ENCODE measurements around the gene TMEM101. TPM values are rescaled to one million over a fixed set of nuclear protein-coding genes. Genes with fewer than 3 reads are reported as not detected.

TMEM101 gene
- total RNA-seq, 1 experiment from 2014 or later: 32.1 TPM

DNA sequence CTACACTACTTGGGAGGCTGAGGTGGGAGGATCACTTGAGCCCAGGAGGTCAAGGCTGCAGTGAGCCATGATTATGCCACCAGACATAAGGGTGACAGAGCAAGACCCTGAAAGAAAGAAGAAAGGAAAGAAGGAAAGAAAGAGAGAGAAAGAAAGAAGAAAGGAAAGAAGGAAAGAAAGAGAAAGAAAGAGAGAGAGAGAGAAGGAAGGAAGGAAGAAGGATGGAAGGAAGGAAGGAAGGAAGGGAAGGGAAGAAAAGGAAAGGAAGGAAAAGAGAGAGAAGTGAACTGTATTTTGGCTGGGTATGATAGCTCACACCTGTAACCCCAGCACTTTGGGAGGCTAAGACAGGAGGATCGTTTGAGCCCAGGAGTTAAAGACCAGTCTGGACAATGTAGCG, 36.7 kb downstream of the TMEM101 start:
- no peaks in the 10 kb centered on the region for H3K4me1 Mint-ChIP-seq
- no peak overlapping the region for H3K4me3 Mint-ChIP-seq
- DNase-seq (ENCODE audit: low spot score) (no peak), ATAC-seq (no peak)
- TF ChIP-seq, protein P1, sequence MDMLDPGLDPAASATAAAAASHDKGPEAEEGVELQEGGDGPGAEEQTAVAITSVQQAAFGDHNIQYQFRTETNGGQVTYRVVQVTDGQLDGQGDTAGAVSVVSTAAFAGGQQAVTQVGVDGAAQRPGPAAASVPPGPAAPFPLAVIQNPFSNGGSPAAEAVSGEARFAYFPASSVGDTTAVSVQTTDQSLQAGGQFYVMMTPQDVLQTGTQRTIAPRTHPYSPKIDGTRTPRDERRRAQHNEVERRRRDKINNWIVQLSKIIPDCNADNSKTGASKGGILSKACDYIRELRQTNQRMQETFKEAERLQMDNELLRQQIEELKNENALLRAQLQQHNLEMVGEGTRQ (CRISPR knock-in tag; IDR thresholded peaks at IDR 0.05): no peak
- TF ChIP-seq, protein P2, sequence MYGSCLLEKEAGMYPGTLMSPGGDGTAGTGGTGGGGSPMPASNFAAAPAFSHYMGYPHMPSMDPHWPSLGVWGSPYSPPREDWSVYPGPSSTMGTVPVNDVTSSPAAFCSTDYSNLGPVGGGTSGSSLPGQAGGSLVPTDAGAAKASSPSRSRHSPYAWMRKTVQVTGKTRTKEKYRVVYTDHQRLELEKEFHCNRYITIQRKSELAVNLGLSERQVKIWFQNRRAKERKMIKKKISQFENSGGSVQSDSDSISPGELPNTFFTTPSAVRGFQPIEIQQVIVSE (CRISPR knock-in tag; IDR thresholded peaks at IDR 0.05; ENCODE audit: borderline replicate concordance): no peak
- TF ChIP-seq NFE2L1 (CRISPR knock-in tag; IDR thresholded peaks at IDR 0.05) (no peak), SP1 (CRISPR knock-in tag; conservative IDR thresholded peaks at IDR 0.05) (no peak), OVOL2 (CRISPR knock-in tag; IDR thresholded peaks at IDR 0.05; ENCODE audit: borderline replicate concordance) (no peak), MXD4 (CRISPR knock-in tag; IDR thresholded peaks at IDR 0.05; ENCODE audit: borderline replicate concordance) (no peak), MYBL2 (CRISPR knock-in tag; IDR thresholded peaks at IDR 0.05) (no peak), ZBTB21 (CRISPR knock-in tag; IDR thresholded peaks at IDR 0.05; ENCODE audit: borderline replicate concordance) (no peak), SMAD3 (CRISPR knock-in tag; IDR thresholded peaks at IDR 0.05; ENCODE audit: borderline replicate concordance) (no peak), FOXJ3 (CRISPR knock-in tag; IDR thresholded peaks at IDR 0.05; ENCODE audit: borderline replicate concordance) (no peak), ZNF396 (CRISPR knock-in tag; IDR thresholded peaks at IDR 0.05; ENCODE audit: borderline replicate concordance) (no peak)
- no peaks in the 10 kb centered on the region for H3K9me3 Mint-ChIP-seq
- peaks cover 16% of the 10 kb centered on the region for H3K27me3 Mint-ChIP-seq (ENCODE audit: low read depth)
- CTCF ChIA-PET: no interaction called here
- H3K27ac Mint-ChIP-seq: no peak overlapping the region
- H3K36me3 Mint-ChIP-seq: no peaks in the 10 kb centered on the region
- POLR2A ChIA-PET: no interaction called here

DNA sequence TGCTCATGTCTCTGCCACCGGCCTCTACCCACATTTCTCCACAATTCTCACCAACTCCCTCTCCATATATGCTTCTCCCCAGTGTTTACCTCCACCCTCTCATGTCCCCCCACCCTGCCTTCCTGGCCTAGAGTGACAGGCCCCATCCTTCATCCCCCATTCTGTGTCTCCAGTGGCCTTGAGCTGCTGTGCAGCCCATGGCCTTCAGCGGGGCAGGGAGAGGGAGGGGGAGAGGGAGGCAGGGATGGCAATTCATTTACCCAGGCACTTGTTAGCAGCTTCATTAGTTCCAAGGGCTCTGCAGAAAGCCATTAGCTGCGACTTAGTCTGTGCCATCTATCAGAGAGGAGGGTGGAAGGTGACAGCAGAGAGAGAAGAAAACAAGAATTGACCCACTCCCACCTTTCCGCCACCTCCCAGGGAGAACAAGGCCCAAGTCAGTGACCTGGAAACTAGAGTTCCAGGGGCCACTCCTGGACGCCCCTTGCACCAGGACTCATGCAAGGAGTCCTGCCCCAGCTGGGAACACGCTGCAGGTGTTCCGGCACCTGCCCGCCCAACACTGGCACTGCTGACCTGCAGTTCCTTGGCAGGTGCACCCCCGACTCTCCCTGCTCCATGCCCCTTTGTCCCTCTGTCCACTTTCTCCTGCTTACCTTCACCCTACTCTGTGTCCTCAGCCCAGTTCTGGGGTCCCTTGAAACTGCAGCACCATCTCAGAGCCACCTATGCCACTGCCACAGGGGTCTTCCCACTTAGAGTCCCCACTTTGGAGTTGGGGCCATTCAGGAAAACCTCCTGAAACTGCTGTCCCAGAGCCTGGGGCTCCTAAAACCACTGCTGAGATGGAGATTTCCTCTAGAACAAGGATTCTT, 37.6 kb downstream of the TMEM101 start:
- POLR2A ChIA-PET: no interaction called here

DNA sequence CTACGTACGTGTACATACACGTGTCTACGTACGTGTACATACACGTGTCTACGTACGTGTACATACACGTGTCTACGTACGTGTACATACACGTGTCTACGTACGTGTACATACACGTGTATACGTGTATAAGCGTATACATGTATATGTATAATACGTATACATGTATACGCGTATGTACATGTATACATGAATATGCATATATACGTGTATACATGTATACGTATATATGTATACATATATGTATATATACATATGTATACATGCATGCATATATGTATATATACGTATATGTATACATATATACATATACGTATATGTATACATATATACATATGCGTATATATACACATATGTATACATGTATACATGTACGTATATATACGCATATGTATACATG, 38.9 kb downstream of the TMEM101 start:
- H3K4me3 Mint-ChIP-seq: no peak overlapping the region
- H3K4me1 Mint-ChIP-seq: no peaks in the 10 kb centered on the region
- H3K27ac Mint-ChIP-seq: no peak overlapping the region
- no peaks in the 10 kb centered on the region for H3K36me3 Mint-ChIP-seq
- no peaks in the 10 kb centered on the region; the same call in 1 of the 2 replicates for H3K27me3 Mint-ChIP-seq (ENCODE audit: low read depth)
- ATAC-seq (no peak), DNase-seq (ENCODE audit: low spot score) (no peak)
- H3K9me3 Mint-ChIP-seq: no peaks in the 10 kb centered on the region
- ChIA-PET POLR2A (no interaction called here), CTCF (interaction anchor here (2.5 to 2.9 kb wide), 2 partner anchors 8 to 32 kb away, joined by 13 to 14 read pairs; no protein-coding TSS in a partner anchor)
- TF ChIP-seq NR3C1 (CRISPR knock-in tag; conservative IDR thresholded peaks at IDR 0.05; ENCODE audit: low read depth): no peak
- no peak for TF ChIP-seq ESRRA (CRISPR knock-in tag; IDR thresholded peaks at IDR 0.05; ENCODE audit: borderline replicate concordance)
- no peak for TF ChIP-seq MYBL2 (CRISPR knock-in tag; IDR thresholded peaks at IDR 0.05)
- TF ChIP-seq, protein P3, sequence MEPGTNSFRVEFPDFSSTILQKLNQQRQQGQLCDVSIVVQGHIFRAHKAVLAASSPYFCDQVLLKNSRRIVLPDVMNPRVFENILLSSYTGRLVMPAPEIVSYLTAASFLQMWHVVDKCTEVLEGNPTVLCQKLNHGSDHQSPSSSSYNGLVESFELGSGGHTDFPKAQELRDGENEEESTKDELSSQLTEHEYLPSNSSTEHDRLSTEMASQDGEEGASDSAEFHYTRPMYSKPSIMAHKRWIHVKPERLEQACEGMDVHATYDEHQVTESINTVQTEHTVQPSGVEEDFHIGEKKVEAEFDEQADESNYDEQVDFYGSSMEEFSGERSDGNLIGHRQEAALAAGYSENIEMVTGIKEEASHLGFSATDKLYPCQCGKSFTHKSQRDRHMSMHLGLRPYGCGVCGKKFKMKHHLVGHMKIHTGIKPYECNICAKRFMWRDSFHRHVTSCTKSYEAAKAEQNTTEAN (CRISPR knock-in tag; IDR thresholded peaks at IDR 0.05): no peak
- no peak for TF ChIP-seq GABPB1 (CRISPR knock-in tag; IDR thresholded peaks at IDR 0.05)
- TF ChIP-seq EMX1 (CRISPR knock-in tag; IDR thresholded peaks at IDR 0.05): no peak
- TF ChIP-seq, protein P4, sequence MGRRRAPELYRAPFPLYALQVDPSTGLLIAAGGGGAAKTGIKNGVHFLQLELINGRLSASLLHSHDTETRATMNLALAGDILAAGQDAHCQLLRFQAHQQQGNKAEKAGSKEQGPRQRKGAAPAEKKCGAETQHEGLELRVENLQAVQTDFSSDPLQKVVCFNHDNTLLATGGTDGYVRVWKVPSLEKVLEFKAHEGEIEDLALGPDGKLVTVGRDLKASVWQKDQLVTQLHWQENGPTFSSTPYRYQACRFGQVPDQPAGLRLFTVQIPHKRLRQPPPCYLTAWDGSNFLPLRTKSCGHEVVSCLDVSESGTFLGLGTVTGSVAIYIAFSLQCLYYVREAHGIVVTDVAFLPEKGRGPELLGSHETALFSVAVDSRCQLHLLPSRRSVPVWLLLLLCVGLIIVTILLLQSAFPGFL (CRISPR knock-in tag; IDR thresholded peaks at IDR 0.05; ENCODE audit: borderline replicate concordance): no peak
- TF ChIP-seq, protein P5, sequence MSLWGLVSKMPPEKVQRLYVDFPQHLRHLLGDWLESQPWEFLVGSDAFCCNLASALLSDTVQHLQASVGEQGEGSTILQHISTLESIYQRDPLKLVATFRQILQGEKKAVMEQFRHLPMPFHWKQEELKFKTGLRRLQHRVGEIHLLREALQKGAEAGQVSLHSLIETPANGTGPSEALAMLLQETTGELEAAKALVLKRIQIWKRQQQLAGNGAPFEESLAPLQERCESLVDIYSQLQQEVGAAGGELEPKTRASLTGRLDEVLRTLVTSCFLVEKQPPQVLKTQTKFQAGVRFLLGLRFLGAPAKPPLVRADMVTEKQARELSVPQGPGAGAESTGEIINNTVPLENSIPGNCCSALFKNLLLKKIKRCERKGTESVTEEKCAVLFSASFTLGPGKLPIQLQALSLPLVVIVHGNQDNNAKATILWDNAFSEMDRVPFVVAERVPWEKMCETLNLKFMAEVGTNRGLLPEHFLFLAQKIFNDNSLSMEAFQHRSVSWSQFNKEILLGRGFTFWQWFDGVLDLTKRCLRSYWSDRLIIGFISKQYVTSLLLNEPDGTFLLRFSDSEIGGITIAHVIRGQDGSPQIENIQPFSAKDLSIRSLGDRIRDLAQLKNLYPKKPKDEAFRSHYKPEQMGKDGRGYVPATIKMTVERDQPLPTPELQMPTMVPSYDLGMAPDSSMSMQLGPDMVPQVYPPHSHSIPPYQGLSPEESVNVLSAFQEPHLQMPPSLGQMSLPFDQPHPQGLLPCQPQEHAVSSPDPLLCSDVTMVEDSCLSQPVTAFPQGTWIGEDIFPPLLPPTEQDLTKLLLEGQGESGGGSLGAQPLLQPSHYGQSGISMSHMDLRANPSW (CRISPR knock-in tag; conservative IDR thresholded peaks at IDR 0.05; ENCODE audit: low read depth): no peak
- TF ChIP-seq ATF1 (CRISPR knock-in tag; IDR thresholded peaks at IDR 0.05): no peak

More for the DNA sequence above, 37.6 kb downstream of the TMEM101 start:
- H3K9me3 Mint-ChIP-seq: no peaks in the 10 kb centered on the region
- no peak overlapping the region for H3K4me3 Mint-ChIP-seq
- ATAC-seq (no peak), DNase-seq (ENCODE audit: low spot score) (no peak)
- H3K36me3 Mint-ChIP-seq: no peaks in the 10 kb centered on the region
- H3K27ac Mint-ChIP-seq: no peak overlapping the region
- CTCF ChIA-PET: interaction anchor here (0.6 kb wide), 2 partner anchors 34 to 283 kb away, joined by 3 to 4 read pairs; no protein-coding TSS in a partner anchor
- peaks cover 7% of the 10 kb centered on the region for H3K27me3 Mint-ChIP-seq (ENCODE audit: low read depth)
- no peaks in the 10 kb centered on the region for H3K4me1 Mint-ChIP-seq
- no peak for TF ChIP-seq ZNF423 (CRISPR knock-in tag; IDR thresholded peaks at IDR 0.05)
- TF ChIP-seq, protein P6, sequence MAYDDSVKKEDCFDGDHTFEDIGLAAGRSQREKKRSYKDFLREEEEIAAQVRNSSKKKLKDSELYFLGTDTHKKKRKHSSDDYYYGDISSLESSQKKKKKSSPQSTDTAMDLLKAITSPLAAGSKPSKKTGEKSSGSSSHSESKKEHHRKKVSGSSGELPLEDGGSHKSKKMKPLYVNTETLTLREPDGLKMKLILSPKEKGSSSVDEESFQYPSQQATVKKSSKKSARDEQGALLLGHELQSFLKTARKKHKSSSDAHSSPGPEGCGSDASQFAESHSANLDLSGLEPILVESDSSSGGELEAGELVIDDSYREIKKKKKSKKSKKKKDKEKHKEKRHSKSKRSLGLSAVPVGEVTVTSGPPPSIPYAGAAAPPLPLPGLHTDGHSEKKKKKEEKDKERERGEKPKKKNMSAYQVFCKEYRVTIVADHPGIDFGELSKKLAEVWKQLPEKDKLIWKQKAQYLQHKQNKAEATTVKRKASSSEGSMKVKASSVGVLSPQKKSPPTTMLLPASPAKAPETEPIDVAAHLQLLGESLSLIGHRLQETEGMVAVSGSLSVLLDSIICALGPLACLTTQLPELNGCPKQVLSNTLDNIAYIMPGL (CRISPR knock-in tag; IDR thresholded peaks at IDR 0.05): no peak
- no peak for TF ChIP-seq PRRX2 (CRISPR knock-in tag; IDR thresholded peaks at IDR 0.05)
- no peak for TF ChIP-seq TEAD4 (CRISPR knock-in tag; IDR thresholded peaks at IDR 0.05)
- TF ChIP-seq GABPB1 (CRISPR knock-in tag; IDR thresholded peaks at IDR 0.05): no peak
- no peak for TF ChIP-seq MYBL2 (CRISPR knock-in tag; IDR thresholded peaks at IDR 0.05)

Data from WTC11 (cell line).